Activated CD4-positive, alpha-beta T cell treated with anti-CD3 and anti-CD28 coated beads for 4 hours (primary cell): ENCODE results near the gene EYS.
"Not testable (repeated sequence)": the region's sequence is repeated elsewhere in the genome, so short reads cannot be mapped to it uniquely, and the experiment has no call there.

Source experiments
- DNase-seq, 2 donors: peaks; one replicate each; pipeline ENCODE4 v3.0.0-alpha.2; 2020

The EYS gene

GRCh38 chr6:64266351-64266821 lies 1440.6 kb downstream of the EYS start:
- no peak for DNase-seq

GRCh38 chr6:64263778-64264177 lies 1443.2 kb downstream of the EYS start:
- no peak for DNase-seq

GRCh38 chr6:64259372-64259771 lies 1447.7 kb downstream of the EYS start:
- DNase-seq, result no peak

GRCh38 chr6:64258752-64259151 lies 1448.3 kb downstream of the EYS start:
- no peak for DNase-seq

- no peak for DNase-seq
Measured at GRCh38 chr6:64258302-64258701, 1448.7 kb downstream of the EYS start.

GRCh38 chr6:64257586-64257985 lies 1449.4 kb downstream of the EYS start:
- DNase-seq, result no peak

- DNase-seq, result no peak
Measured at GRCh38 chr6:64256483-64256882, 1450.5 kb downstream of the EYS start.

GRCh38 chr6:64255000-64255399 lies 1452.0 kb downstream of the EYS start:
- no peak for DNase-seq

- no peak for DNase-seq
Measured at GRCh38 chr6:64254558-64254957, 1452.5 kb downstream of the EYS start.

- no peak for DNase-seq
Measured at GRCh38 chr6:64252256-64252655, 1454.8 kb downstream of the EYS start.

GRCh38 chr6:64250126-64250525 lies 1456.9 kb downstream of the EYS start:
- no peak for DNase-seq

- DNase-seq, result no peak
Measured at GRCh38 chr6:64249115-64249514, 1457.9 kb downstream of the EYS start.

- DNase-seq, result no peak
Measured at GRCh38 chr6:64243618-64244017, 1463.4 kb downstream of the EYS start.

GRCh38 chr6:64238908-64239307 lies 1468.1 kb downstream of the EYS start:
- DNase-seq, result not testable (repeated sequence)

GRCh38 chr6:64238071-64238470 lies 1469.0 kb downstream of the EYS start:
- no peak for DNase-seq

GRCh38 chr6:64233746-64234145 lies 1473.3 kb downstream of the EYS start:
- DNase-seq, result no peak

- no peak for DNase-seq
Measured at GRCh38 chr6:64231928-64232327, 1475.1 kb downstream of the EYS start.

- DNase-seq, result no peak
Measured at GRCh38 chr6:64230530-64230929, 1476.5 kb downstream of the EYS start.

GRCh38 chr6:64227863-64228262 lies 1479.2 kb downstream of the EYS start:
- no peak for DNase-seq

- no peak for DNase-seq
Measured at GRCh38 chr6:64225503-64225902, 1481.5 kb downstream of the EYS start.

- DNase-seq, result no peak
Measured at GRCh38 chr6:64224819-64225218, 1482.2 kb downstream of the EYS start.

- DNase-seq, result no peak
Measured at GRCh38 chr6:64221776-64222175, 1485.2 kb downstream of the EYS start.

- no peak for DNase-seq
Measured at GRCh38 chr6:64220801-64221200, 1486.2 kb downstream of the EYS start.

- no peak for DNase-seq
Measured at GRCh38 chr6:64217721-64218620, 1489.1 kb downstream of the EYS start.

GRCh38 chr6:64214373-64214772 lies 1492.7 kb downstream of the EYS start:
- DNase-seq, result no peak
